OCI-LY7 (cell line): Measurements from ENCODE around the gene KCNN2.

Experiments used
- CTCF ChIP-seq: fragments of 200-600 bp; sonication (generic); conservative IDR thresholded peaks from 2 replicates; pipeline ENCODE4 v1.5.1; 2014; ENCODE audit warnings: mild to moderate bottlenecking, antibody characterized with exemption, low read length, moderate library complexity, mixed read lengths
- EZH2phosphoT487 ChIP-seq: fragments of 200-600 bp; sonication (generic); IDR thresholded peaks from 2 replicates; pipeline ENCODE4 v1.6.1; 2018; ENCODE audit warnings: low read depth, borderline replicate concordance, mild to moderate bottlenecking, mixed run types, antibody characterized with exemption, low read length, moderate library complexity, mixed read lengths

- no peak for TF ChIP-seq CTCF
- no peak for TF ChIP-seq EZH2phosphoT487
Measured at GRCh38 chr5:114524221-114524620, 162.4 kb downstream of the KCNN2 start.
